ENCODE results near the gene BCL2L1. TPM values are rescaled to one million over a fixed set of nuclear protein-coding genes. Genes with fewer than 3 reads are reported as not detected.

Gene BCL2L1
- total RNA-seq, 1 experiment from 2014 or later, result 469 TPM

DNA sequence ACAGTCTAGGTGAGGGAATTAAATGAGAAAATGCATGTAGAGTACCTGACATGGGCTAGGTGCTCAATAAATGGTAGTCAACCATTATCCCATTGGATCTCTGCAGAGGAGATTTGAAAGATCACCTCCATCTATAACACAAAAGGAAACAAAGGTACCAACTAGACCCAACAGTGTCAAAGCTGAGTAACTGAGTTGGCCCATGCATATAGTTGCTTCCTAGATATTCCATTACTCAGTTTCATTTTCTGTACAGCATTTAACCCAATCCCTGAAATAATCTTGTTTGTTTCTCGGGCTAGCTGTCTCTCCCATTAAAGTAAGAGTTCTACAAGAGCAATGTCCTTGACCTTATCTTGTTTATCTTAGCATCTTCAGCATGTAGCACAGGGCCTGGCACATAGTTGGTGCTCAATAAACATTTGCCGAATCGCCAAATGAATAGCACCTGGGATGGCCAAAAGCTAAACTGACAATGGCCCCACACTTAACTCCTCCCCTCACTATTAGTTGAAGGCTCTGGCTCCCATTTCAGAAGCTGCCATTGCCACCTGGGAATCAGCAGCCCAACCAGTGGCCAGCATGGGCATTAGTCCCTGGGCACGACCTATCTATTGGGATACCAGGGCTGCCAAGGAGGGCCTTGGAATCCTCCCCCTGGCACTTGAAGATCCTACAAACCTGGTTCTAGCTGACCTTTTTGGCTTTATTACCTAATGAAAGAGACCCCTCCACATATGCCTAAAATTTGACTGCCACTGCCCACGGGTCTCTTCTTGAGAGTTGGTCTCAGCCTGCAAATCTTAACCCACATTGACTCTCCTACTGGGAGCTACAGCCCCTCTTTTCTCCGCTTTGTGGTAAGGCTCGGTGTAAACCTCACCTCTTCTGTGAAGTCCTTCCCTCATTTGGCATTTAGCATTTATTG is 22.6 kb downstream of the BCL2L1 start:
- Histone ChIP-seq H3K4me3 (ENCODE audit: low read depth, low read length) (no peak overlapping the region), H3K36me3 (ENCODE audit: control insufficient read depth, insufficient read depth, low read length) (peaks cover 16% of the 10 kb centered on the region), H3K9me3 (no peaks in the 10 kb centered on the region), H3K4me1 (peaks cover 93% of the 10 kb centered on the region), H3K27me3 (replicated peaks; ENCODE audit: control insufficient read depth, insufficient read depth, low read length) (no peaks in the 10 kb centered on the region)
- no peaks in the 10 kb centered on the region for H3K27me3 Mint-ChIP-seq (ENCODE audit: insufficient read depth, unreplicated experiment)
- TF ChIP-seq, protein P1, sequence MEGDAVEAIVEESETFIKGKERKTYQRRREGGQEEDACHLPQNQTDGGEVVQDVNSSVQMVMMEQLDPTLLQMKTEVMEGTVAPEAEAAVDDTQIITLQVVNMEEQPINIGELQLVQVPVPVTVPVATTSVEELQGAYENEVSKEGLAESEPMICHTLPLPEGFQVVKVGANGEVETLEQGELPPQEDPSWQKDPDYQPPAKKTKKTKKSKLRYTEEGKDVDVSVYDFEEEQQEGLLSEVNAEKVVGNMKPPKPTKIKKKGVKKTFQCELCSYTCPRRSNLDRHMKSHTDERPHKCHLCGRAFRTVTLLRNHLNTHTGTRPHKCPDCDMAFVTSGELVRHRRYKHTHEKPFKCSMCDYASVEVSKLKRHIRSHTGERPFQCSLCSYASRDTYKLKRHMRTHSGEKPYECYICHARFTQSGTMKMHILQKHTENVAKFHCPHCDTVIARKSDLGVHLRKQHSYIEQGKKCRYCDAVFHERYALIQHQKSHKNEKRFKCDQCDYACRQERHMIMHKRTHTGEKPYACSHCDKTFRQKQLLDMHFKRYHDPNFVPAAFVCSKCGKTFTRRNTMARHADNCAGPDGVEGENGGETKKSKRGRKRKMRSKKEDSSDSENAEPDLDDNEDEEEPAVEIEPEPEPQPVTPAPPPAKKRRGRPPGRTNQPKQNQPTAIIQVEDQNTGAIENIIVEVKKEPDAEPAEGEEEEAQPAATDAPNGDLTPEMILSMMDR (IDR thresholded peaks at IDR 0.05; ENCODE audit: insufficient read depth in 1 of 2, low read depth in 1 of 2, low read length in 1 of 2, severe bottlenecking in 1 of 2, unreplicated experiment in 1 of 2), result no peak
- peak overlapping the region; percentile 9 for H3K4me3 Mint-ChIP-seq (ENCODE audit: unreplicated experiment)
- no TSS peak for BruUV-seq (replicated peaks)
- peak overlapping the region; percentile 89 for H3K27ac Mint-ChIP-seq (ENCODE audit: unreplicated experiment)
- no peaks in the 10 kb centered on the region for H3K9me3 Mint-ChIP-seq (ENCODE audit: unreplicated experiment)
- DNase-seq, result no peak
- H3K36me3 Mint-ChIP-seq (ENCODE audit: insufficient read depth, unreplicated experiment), result peaks cover 100% of the 10 kb centered on the region
- POLR2A ChIA-PET, result interaction anchor here (0.8 to 5.9 kb wide), 7 partner anchors 14 to 90 kb away, joined by 3 to 59 read pairs (median 5); partner anchors contain the start of gene BCL2L1
- peaks cover 73% of the 10 kb centered on the region for H3K4me1 Mint-ChIP-seq (ENCODE audit: low read depth, unreplicated experiment)
- CTCF ChIA-PET, result interaction anchor here (1.4 to 6.8 kb wide), 6 partner anchors 13 to 66 kb away, joined by 4 to 67 read pairs (median 6); partner anchors contain the start of gene BCL2L1
- intact Hi-C loops (cut with micrococcal nuclease; ENCODE audit: unreplicated experiment), result no loop called here

DNA sequence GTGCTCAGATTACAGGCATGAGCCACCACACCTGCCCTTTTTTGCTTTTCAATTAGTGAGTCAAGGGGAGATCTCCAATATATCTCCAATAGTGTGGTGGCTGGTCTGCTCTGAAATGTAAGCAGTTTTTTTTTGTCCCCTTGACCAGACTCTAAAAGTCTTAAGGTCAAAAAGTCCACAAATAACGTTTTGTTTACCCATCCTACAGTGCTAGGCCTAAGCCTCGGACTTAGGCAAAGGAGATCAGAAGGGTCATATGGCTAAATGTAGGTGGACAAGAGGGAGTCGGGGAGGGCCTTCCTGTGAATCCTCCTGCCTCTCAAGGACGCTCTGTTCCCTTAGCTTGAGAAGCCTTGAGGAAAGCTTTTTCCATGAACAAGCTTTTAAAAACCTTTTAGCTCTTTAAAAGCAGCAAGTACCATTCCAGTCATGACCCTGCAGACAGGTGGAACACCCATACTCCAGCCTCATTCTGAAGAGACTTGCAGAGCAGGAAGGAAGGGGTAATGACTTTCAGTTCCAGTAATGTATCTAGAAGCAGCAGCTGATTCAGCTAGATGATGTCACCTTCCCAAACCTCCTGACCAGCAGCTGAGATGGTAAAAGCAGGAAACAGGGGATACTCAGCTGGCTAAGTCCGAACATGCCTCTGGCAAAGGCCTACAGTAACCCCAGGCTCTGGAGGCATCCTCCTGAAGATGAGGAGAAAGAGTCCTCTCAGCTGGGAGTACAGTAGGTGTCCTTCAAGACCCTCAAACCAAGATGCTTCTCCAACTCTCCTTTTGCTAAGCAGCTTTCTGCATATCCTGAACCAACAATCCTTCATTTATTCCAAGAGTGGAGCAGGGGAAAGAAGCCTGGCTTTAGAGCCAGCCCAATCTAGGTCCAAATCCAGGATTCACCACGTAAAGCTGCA is 23.6 kb downstream of the BCL2L1 start:
- H3K4me1 Mint-ChIP-seq (ENCODE audit: low read depth, unreplicated experiment), result peaks cover 73% of the 10 kb centered on the region
- no peaks in the 10 kb centered on the region for H3K27me3 ChIP-seq (replicated peaks; ENCODE audit: control insufficient read depth, insufficient read depth, low read length)
- H3K36me3 ChIP-seq (ENCODE audit: control insufficient read depth, insufficient read depth, low read length), result peaks cover 17% of the 10 kb centered on the region
- intact Hi-C loops (cut with micrococcal nuclease; ENCODE audit: unreplicated experiment), result no loop called here
- TF ChIP-seq, protein P1 (IDR thresholded peaks at IDR 0.05; ENCODE audit: insufficient read depth in 1 of 2, low read depth in 1 of 2, low read length in 1 of 2, severe bottlenecking in 1 of 2, unreplicated experiment in 1 of 2), result no peak
- no peak overlapping the region for H3K4me3 ChIP-seq (ENCODE audit: low read depth, low read length)
- CTCF ChIA-PET, result interaction anchor here (0.6 to 6.8 kb wide), 8 partner anchors 12 to 880 kb away, joined by 3 to 67 read pairs (median 5); partner anchors contain the start of gene BCL2L1
- peaks cover 94% of the 10 kb centered on the region for H3K4me1 ChIP-seq
- no peaks in the 10 kb centered on the region for H3K9me3 Mint-ChIP-seq (ENCODE audit: unreplicated experiment)
- POLR2A ChIA-PET, result interaction anchor here (0.6 to 5.9 kb wide), 9 partner anchors 9 to 89 kb away, joined by 3 to 59 read pairs (median 5); partner anchors contain the start of gene BCL2L1
- H3K9me3 ChIP-seq, result no peaks in the 10 kb centered on the region
- H3K4me3 Mint-ChIP-seq (ENCODE audit: unreplicated experiment), result peak overlapping the region; percentile 44
- H3K27me3 Mint-ChIP-seq (ENCODE audit: insufficient read depth, unreplicated experiment), result no peaks in the 10 kb centered on the region
- peak overlapping the region; percentile 89 for H3K27ac Mint-ChIP-seq (ENCODE audit: unreplicated experiment)
- H3K36me3 Mint-ChIP-seq (ENCODE audit: insufficient read depth, unreplicated experiment), result peaks cover 100% of the 10 kb centered on the region
- DNase-seq, result peak in 1 of 2 experiments; percentile 57
- no TSS peak for BruUV-seq (replicated peaks)

Measured in Caco-2 (cell line).